ENCODE results near the gene MYO1B. TPM values are rescaled to one million over a fixed set of nuclear protein-coding genes. Genes with fewer than 3 reads are reported as not detected.
A peak's percentile ranks its signal among the peaks of the same experiment; 100 is the strongest.

MYO1B gene
- total and polyA plus RNA-seq, 4 donors: 46.0 to 286 (median 88.1) TPM

- H3K36me3 ChIP-seq (ENCODE audit: control insufficient read depth in 4 of 4, insufficient read depth in 4 of 4, low read length in 4 of 4): no peaks in the 10 kb centered on the region
- ATAC-seq (ENCODE audit: insufficient read depth, low FRiP score) (peak; percentile 71), DNase-seq (no peak)
- TF ChIP-seq CTCF (IDR thresholded peaks at IDR 0.05; ENCODE audit: control extremely low read depth, extremely low read depth): no peak
- H3K9ac ChIP-seq (ENCODE audit: insufficient read depth in 1 of 2, low read length in 2 of 2): no peak overlapping the region
- no peaks in the 10 kb centered on the region for H3K27me3 ChIP-seq (ENCODE audit: control insufficient read depth in 3 of 3, insufficient read depth in 3 of 3, low read length in 2 of 3)
- no peaks in the 10 kb centered on the region for H3K9me3 ChIP-seq (ENCODE audit: control insufficient read depth in 4 of 4, insufficient read depth in 3 of 4, low read length in 3 of 4)
- H3K27ac ChIP-seq (ENCODE audit: low read depth in 1 of 2, low read length in 1 of 2): no peak overlapping the region
- peaks cover 0 to 41% (median 5%) of the 10 kb centered on the region in 5 donors for H3K4me1 ChIP-seq (ENCODE audit: control insufficient read depth in 5 of 5, insufficient read depth in 5 of 5, low read length in 5 of 5)
- WGBS, 2 donors: 53 to 69% methylated on average over 5 of the region's 5 CpGs
- H3K4me3 ChIP-seq: no peak overlapping the region
Observed at GRCh38 chr2:191230174-191230573, 15.0 kb upstream of the MYO1B start.

- 41 to 49% methylated on average over 2 of the region's 2 CpGs for WGBS, 2 donors
- no peak for TF ChIP-seq CTCF (IDR thresholded peaks at IDR 0.05; ENCODE audit: control extremely low read depth, extremely low read depth)
Observed at GRCh38 chr2:191231995-191232394, 13.2 kb upstream of the MYO1B start.

GRCh38 chr2:191233533-191233932 lies 11.7 kb upstream of the MYO1B start:
- DNase-seq: no peak
- Histone ChIP-seq H3K36me3 (ENCODE audit: control insufficient read depth in 4 of 4, insufficient read depth in 4 of 4, low read length in 4 of 4) (no peaks in the 10 kb centered on the region), H3K9ac (ENCODE audit: insufficient read depth in 1 of 2, low read length in 2 of 2) (no peak overlapping the region), H3K4me3 (no peak overlapping the region), H3K27me3 (ENCODE audit: control insufficient read depth in 3 of 3, insufficient read depth in 3 of 3, low read length in 2 of 3) (no peaks in the 10 kb centered on the region), H3K4me1 (ENCODE audit: control insufficient read depth in 5 of 5, insufficient read depth in 5 of 5, low read length in 5 of 5) (peaks cover 0 to 29% (median 6%) of the 10 kb centered on the region in 5 donors), H3K27ac (ENCODE audit: low read depth in 1 of 2, low read length in 1 of 2) (no peak overlapping the region), H3K9me3 (ENCODE audit: control insufficient read depth in 4 of 4, insufficient read depth in 3 of 4, low read length in 3 of 4) (no peaks in the 10 kb centered on the region)
- ATAC-seq (ENCODE audit: insufficient read depth, low FRiP score): no peak
- 71 to 74% methylated on average over 5 of the region's 5 CpGs for WGBS, 2 donors
- no peak for TF ChIP-seq CTCF (IDR thresholded peaks at IDR 0.05; ENCODE audit: control extremely low read depth, extremely low read depth)

More at GRCh38 chr2:191231995-191232394, 13.2 kb upstream of the MYO1B start:
- Histone ChIP-seq H3K27me3 (ENCODE audit: control insufficient read depth in 3 of 3, insufficient read depth in 3 of 3, low read length in 2 of 3) (no peaks in the 10 kb centered on the region), H3K9ac (ENCODE audit: insufficient read depth in 1 of 2, low read length in 2 of 2) (peak overlapping the region in 1 of 2 donors; percentile 3), H3K4me1 (ENCODE audit: control insufficient read depth in 5 of 5, insufficient read depth in 5 of 5, low read length in 5 of 5) (peaks cover 0 to 29% (median 6%) of the 10 kb centered on the region in 5 donors), H3K9me3 (ENCODE audit: control insufficient read depth in 4 of 4, insufficient read depth in 3 of 4, low read length in 3 of 4) (no peaks in the 10 kb centered on the region), H3K4me3 (no peak overlapping the region), H3K36me3 (ENCODE audit: control insufficient read depth in 4 of 4, insufficient read depth in 4 of 4, low read length in 4 of 4) (no peaks in the 10 kb centered on the region), H3K27ac (ENCODE audit: low read depth in 1 of 2, low read length in 1 of 2) (no peak overlapping the region)
- ATAC-seq (ENCODE audit: insufficient read depth, low FRiP score) (no peak), DNase-seq (peak; percentile 35 to 83 (median 78))

- no peak for ATAC-seq (ENCODE audit: insufficient read depth, low FRiP score)
- peaks cover 0 to 29% (median 6%) of the 10 kb centered on the region in 5 donors for H3K4me1 ChIP-seq (ENCODE audit: control insufficient read depth in 5 of 5, insufficient read depth in 5 of 5, low read length in 5 of 5)
- no peak overlapping the region for H3K9ac ChIP-seq (ENCODE audit: insufficient read depth in 1 of 2, low read length in 2 of 2)
- H3K27ac ChIP-seq (ENCODE audit: low read depth in 1 of 2, low read length in 1 of 2): no peak overlapping the region
- no peak overlapping the region for H3K4me3 ChIP-seq
- WGBS, 2 donors: 69 to 71% methylated on average over 1 of the region's 1 CpG
- no peaks in the 10 kb centered on the region for H3K9me3 ChIP-seq (ENCODE audit: control insufficient read depth in 4 of 4, insufficient read depth in 3 of 4, low read length in 3 of 4)
- TF ChIP-seq CTCF (IDR thresholded peaks at IDR 0.05; ENCODE audit: control extremely low read depth, extremely low read depth): no peak
- peak in 2 of 3 donors; percentile 72 to 76 for DNase-seq
- no peaks in the 10 kb centered on the region for H3K27me3 ChIP-seq (ENCODE audit: control insufficient read depth in 3 of 3, insufficient read depth in 3 of 3, low read length in 2 of 3)
- H3K36me3 ChIP-seq (ENCODE audit: control insufficient read depth in 4 of 4, insufficient read depth in 4 of 4, low read length in 4 of 4): peaks cover 0 to 1% (median 0%) of the 10 kb centered on the region in 4 donors
Observed at GRCh38 chr2:191234376-191234775, 10.8 kb upstream of the MYO1B start.
